BLaER1 (cell line): ENCODE data around the gene TAF11.
"Not testable (repeated sequence)": the region's sequence is repeated elsewhere in the genome, so short reads cannot be mapped to it uniquely, and the experiment has no call there.

Source experiments
- H3K27ac ChIP-seq: shearing (Covaris generic); formaldehyde crosslinking; 2 replicates; pipeline ENCODE4 v1.8.1; 2022
- H3K27me3 ChIP-seq: shearing (Covaris generic); formaldehyde crosslinking; 2 replicates; pipeline ENCODE4 v1.8.1; 2022
- H3K36me3 ChIP-seq: shearing (Covaris generic); formaldehyde crosslinking; 2 replicates; pipeline ENCODE4 v1.8.1; 2022
- H3K4me1 ChIP-seq: shearing (Covaris generic); formaldehyde crosslinking; 2 replicates; pipeline ENCODE4 v1.8.1; 2022
- H3K4me2 ChIP-seq: shearing (Covaris generic); formaldehyde crosslinking; 2 replicates; pipeline ENCODE4 v1.8.1; 2022
- H3K4me3 ChIP-seq: shearing (Covaris generic); formaldehyde crosslinking; 2 replicates; pipeline ENCODE4 v1.8.1; 2022
- H3K9ac ChIP-seq: shearing (Covaris generic); formaldehyde crosslinking; 2 replicates; pipeline ENCODE4 v1.8.1; 2022
- H3K9me3 ChIP-seq: shearing (Covaris generic); formaldehyde crosslinking; 2 replicates; pipeline ENCODE4 v1.8.1; 2022
- H4K20me1 ChIP-seq: shearing (Covaris generic); formaldehyde crosslinking; 2 replicates; pipeline ENCODE4 v1.8.1; 2022
- Cebpa-rat ChIP-seq: shearing (Covaris generic); IDR thresholded peaks from 2 replicates; pipeline ENCODE4 v1.8.1; 2022

Gene TAF11

GRCh38 chr6:34855463-34855862 is 32.4 kb downstream of the TAF11 start:
- no peak overlapping the region for H3K27ac ChIP-seq
- H3K4me1 ChIP-seq: no peaks in the 10 kb centered on the region
- H3K4me2 ChIP-seq: no peak overlapping the region
- H3K4me3 ChIP-seq: no peak overlapping the region
- H4K20me1 ChIP-seq: no peaks in the 10 kb centered on the region
- no peak overlapping the region for H3K9ac ChIP-seq
- H3K36me3 ChIP-seq: peaks cover 87% of the 10 kb centered on the region
- H3K9me3 ChIP-seq: no peaks in the 10 kb centered on the region
- no peak for TF ChIP-seq Cebpa-rat
- H3K27me3 ChIP-seq: no peaks in the 10 kb centered on the region

DNA sequence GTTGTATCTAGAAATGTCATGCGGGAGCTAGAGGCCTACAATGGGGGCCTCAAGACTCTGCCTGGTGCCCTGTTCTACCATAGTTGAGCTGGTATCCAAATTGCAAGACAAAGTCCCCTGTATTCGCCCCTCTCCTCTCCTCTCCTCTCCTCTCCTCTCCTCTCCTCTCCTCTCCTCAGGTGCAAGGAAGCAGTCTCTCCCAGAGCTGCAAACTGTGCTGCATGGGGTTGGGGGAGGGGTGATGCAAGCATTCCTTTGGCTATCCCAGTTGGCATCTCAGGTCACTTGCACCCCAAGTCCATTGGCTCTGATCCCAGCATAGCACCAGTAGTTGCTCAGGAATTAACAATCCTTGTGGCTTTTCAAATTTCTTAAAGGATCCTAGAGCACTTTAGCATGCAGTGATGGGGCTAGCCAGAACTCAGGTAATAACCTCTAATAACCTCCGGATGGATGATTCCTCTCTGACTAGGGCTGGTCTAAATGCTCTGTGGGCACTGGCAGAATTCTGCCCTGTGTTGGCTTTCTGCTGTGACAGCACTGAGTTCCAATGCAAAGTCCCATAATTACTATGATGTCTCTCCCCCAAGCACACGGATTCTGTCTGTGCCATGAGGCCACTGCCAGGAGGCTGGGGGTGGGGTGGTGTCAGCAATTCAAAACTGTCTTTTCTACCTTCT is 35.3 kb downstream of the TAF11 start:
- Histone ChIP-seq H3K4me3 (no peak overlapping the region), H3K9ac (no peak overlapping the region), H3K27me3 (no peaks in the 10 kb centered on the region), H4K20me1 (no peaks in the 10 kb centered on the region), H3K4me1 (no peaks in the 10 kb centered on the region), H3K36me3 (peaks cover 74% of the 10 kb centered on the region), H3K27ac (no peak overlapping the region), H3K9me3 (no peaks in the 10 kb centered on the region), H3K4me2 (no peak overlapping the region)
- no peak for TF ChIP-seq Cebpa-rat

DNA sequence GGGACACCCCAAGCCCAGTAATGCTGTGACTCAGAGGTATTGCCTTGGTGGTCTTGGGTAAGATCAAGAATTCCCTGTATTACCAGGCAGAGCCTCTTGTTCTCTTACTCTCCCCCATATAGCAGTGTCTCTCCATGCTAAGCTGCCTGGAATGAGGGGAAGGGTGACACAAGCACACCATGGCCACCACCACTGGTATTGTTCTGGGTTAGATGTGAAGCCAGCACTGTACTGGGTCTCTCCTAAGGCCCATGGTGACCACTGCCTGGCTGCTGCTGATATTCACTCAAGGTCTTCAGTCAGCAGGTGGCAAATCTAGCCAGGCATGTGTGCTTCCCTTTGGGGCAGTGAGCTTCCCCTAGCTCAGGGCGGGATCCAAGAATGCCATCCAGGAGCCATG is 36.5 kb downstream of the TAF11 start:
- Histone ChIP-seq H3K4me2 (no peak overlapping the region), H3K4me3 (no peak overlapping the region), H3K27me3 (no peaks in the 10 kb centered on the region), H3K4me1 (no peaks in the 10 kb centered on the region), H4K20me1 (no peaks in the 10 kb centered on the region), H3K27ac (no peak overlapping the region), H3K9ac (no peak overlapping the region), H3K9me3 (no peaks in the 10 kb centered on the region), H3K36me3 (peaks cover 62% of the 10 kb centered on the region)
- no peak for TF ChIP-seq Cebpa-rat

DNA sequence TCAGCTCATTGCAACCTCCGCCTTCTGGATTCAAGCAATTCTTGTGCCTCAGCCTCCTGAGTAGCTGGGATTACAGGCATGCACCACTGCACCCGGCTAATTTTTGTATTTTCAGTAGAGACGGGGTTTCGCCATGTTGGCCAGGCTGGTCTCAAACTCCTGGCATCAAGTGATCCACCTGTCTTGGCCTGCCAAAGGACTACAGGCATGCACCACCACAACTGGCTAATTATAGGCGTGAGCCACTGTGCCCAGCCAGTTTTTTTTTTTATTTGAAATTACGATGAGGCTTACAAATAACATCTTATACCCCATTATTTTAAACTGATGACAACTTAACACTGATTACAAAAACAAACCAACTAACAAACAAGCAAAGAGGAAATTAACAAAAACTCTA is 38.8 kb downstream of the TAF11 start:
- not testable (repeated sequence) for H3K4me1 ChIP-seq, H3K4me3 ChIP-seq, H4K20me1 ChIP-seq, H3K9ac ChIP-seq, H3K9me3 ChIP-seq, H3K4me2 ChIP-seq, H3K27ac ChIP-seq, H3K27me3 ChIP-seq
- peaks cover 51% of the 10 kb centered on the region for H3K36me3 ChIP-seq

DNA sequence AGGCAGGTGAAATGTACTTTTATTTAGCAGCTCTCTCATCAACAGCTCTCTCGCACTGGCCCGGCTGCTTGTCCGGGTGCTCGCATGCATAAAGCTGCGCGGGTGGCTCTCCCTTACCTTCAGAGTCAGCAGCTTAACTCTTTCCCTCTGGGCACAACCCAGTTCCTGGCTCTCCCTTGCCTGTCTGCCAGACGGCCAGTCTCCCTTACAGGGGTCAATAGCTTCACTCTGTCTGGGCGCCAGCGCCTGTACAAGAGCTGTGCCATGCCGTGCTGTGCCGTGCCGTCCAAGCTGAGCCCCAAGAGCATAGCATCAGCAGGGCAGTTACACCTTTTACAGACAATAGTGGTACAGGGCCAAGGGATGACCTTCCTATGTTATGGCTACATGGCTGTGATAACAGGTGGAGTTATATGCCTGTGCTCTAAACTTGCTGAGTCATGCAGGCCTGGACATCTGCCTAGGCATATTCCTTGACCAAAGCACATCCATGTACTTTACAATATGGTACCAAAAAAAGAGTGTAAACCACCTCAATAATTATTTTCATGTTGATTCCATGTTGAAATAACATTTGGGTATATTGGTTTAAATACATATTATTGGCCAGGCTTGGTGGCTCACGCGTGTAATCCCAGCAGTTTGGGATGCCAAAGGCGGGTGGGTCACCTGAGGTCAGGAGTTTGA is 48.0 kb downstream of the TAF11 start:
- H3K27ac ChIP-seq: 0 out of 2 replicates have a peak overlapping the region, but pooled peaks have one; percentile 4
- peaks cover 72% of the 10 kb centered on the region for H3K36me3 ChIP-seq
- no peak for TF ChIP-seq Cebpa-rat
- H3K4me1 ChIP-seq: no peaks in the 10 kb centered on the region
- H4K20me1 ChIP-seq: no peaks in the 10 kb centered on the region
- H3K9ac ChIP-seq: no peak overlapping the region
- H3K4me2 ChIP-seq: no peak overlapping the region
- no peaks in the 10 kb centered on the region for H3K9me3 ChIP-seq
- no peaks in the 10 kb centered on the region for H3K27me3 ChIP-seq
- no peak overlapping the region for H3K4me3 ChIP-seq

DNA sequence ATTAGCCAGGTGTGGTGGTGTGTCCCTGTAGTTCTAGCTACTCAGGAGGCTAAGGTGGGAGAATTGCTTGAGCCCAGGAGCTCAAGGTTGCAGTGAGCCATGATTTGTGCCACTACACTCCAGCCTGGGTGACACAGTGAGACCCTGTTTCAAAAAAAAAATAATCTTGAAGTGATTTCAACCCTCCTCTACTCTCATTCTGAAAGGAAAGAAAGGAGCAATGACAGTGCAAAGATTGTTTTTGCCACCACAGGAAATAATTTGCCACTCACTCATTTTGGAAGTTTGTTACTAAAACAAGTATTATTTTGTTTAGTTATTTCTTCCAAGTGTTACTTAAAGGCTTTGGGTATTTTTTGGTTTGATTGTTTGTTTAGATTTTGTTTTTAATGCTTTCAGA is 50.3 kb downstream of the TAF11 start:
- Histone ChIP-seq H3K9ac (no peak overlapping the region), H3K27ac (no peak overlapping the region), H3K4me1 (no peaks in the 10 kb centered on the region), H3K9me3 (no peaks in the 10 kb centered on the region), H3K4me3 (no peak overlapping the region), H3K36me3 (peaks cover 76% of the 10 kb centered on the region), H3K4me2 (no peak overlapping the region), H3K27me3 (no peaks in the 10 kb centered on the region), H4K20me1 (no peaks in the 10 kb centered on the region)
- TF ChIP-seq Cebpa-rat: no peak

- Histone ChIP-seq H3K4me3 (no peak overlapping the region), H3K9ac (no peak overlapping the region), H4K20me1 (no peaks in the 10 kb centered on the region), H3K4me2 (no peak overlapping the region), H3K9me3 (no peaks in the 10 kb centered on the region), H3K27ac (no peak overlapping the region), H3K36me3 (peaks cover 84% of the 10 kb centered on the region), H3K4me1 (no peaks in the 10 kb centered on the region), H3K27me3 (no peaks in the 10 kb centered on the region)
- no peak for TF ChIP-seq Cebpa-rat
Observed at GRCh38 chr6:34836451-34836850, 51.4 kb downstream of the TAF11 start.

DNA sequence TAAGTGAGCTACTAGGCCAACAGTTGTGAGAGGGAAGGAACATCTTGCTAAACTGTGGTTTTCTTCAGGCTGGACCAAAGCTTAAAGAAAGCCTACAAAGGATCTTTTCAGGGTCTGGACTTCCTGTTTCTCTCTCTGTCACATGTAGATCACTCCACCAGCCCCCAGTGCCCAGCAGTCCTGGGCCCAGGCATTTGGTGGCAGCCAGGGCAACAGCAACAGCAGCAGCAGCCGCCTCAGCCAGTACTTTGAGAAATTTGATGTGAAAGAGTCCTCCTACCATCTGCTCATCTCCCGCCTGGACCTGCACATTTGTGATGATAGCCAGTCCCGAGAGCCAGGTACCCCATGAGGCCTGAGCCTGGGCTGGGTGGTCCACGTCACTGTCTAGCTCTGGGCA is 51.8 kb downstream of the TAF11 start:
- H3K27me3 ChIP-seq: no peaks in the 10 kb centered on the region
- no peaks in the 10 kb centered on the region for H4K20me1 ChIP-seq
- H3K4me3 ChIP-seq: no peak overlapping the region
- no peaks in the 10 kb centered on the region for H3K4me1 ChIP-seq
- no peak overlapping the region for H3K27ac ChIP-seq
- H3K9ac ChIP-seq: no peak overlapping the region
- peaks cover 83% of the 10 kb centered on the region for H3K36me3 ChIP-seq
- H3K9me3 ChIP-seq: no peaks in the 10 kb centered on the region
- TF ChIP-seq Cebpa-rat: no peak
- H3K4me2 ChIP-seq: no peak overlapping the region

DNA sequence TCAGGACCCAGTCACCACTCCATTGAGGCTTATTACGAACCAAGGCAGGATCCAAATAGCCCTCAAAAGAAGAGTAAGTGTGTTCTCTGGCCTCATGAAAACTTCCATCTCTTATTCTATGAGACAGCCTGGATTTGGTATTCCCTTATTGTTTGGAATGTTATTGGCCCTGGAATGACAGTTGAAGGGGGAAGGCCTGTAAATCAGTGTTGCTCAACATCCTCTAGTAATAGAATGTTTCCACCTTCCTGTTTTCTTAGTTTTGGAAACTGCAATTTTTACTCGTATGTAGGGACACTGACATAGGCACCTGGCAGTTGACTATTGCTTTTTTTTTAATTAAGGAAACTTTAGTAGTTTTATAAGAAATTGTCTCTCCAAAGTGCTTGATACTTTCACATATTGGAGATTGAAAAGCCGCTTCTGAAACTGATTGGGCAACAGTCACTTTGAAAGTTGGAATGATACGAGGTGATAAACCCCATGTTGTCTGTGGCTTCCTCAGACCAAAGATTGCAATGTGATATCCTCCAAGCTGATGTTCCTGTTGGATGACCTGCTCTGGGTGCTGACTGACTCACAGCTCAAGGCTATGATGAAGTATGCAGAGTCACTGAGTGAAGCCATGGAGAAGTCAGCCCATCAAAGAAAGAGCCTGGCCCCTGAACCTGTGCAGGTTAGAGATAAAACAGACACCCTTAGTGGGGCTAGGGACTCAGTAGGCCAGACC is 52.9 kb downstream of the TAF11 start:
- H3K27me3 ChIP-seq: no peaks in the 10 kb centered on the region
- no peak overlapping the region for H3K4me2 ChIP-seq
- peaks cover 83% of the 10 kb centered on the region for H3K36me3 ChIP-seq
- no peaks in the 10 kb centered on the region for H4K20me1 ChIP-seq
- no peak overlapping the region for H3K27ac ChIP-seq
- no peaks in the 10 kb centered on the region for H3K4me1 ChIP-seq
- no peak for TF ChIP-seq Cebpa-rat
- H3K9me3 ChIP-seq: no peaks in the 10 kb centered on the region
- no peak overlapping the region for H3K9ac ChIP-seq
- no peak overlapping the region for H3K4me3 ChIP-seq

GRCh38 chr6:34832942-34833341 is 54.9 kb downstream of the TAF11 start:
- Histone ChIP-seq H3K4me2 (no peak overlapping the region), H3K9ac (no peak overlapping the region), H3K27me3 (no peaks in the 10 kb centered on the region), H3K27ac (no peak overlapping the region), H3K9me3 (no peaks in the 10 kb centered on the region), H3K4me1 (no peaks in the 10 kb centered on the region), H4K20me1 (no peaks in the 10 kb centered on the region), H3K36me3 (peaks cover 84% of the 10 kb centered on the region), H3K4me3 (no peak overlapping the region)
- no peak for TF ChIP-seq Cebpa-rat
